HEK293T (cell line): ENCODE measurements around the gene RAPGEF4.

Source experiments
- BHLHE40 ChIP-seq: fragments of 450-650 bp; IDR thresholded peaks from 2 replicates; pipeline ENCODE4 v1.6.1; 2016; ENCODE audit warnings: mild to moderate bottlenecking, moderate library complexity, borderline replicate concordance
- CTBP1 ChIP-seq: fragments of 450-650 bp; IDR thresholded peaks from 2 replicates; pipeline ENCODE4 v1.6.1; 2016; ENCODE audit warnings: borderline replicate concordance
- ELF4 ChIP-seq: fragments of 450-650 bp; IDR thresholded peaks from 2 replicates; pipeline ENCODE4 v1.6.1; 2017; ENCODE audit warnings: antibody characterized with exemption
- FOXA1 ChIP-seq: fragments of 450-650 bp; IDR thresholded peaks from 2 replicates; pipeline ENCODE4 v1.6.1; 2016; ENCODE audit warnings: mild to moderate bottlenecking
- FOXK2 ChIP-seq: fragments of 450-650 bp; IDR thresholded peaks from 2 replicates; pipeline ENCODE4 v1.6.1; 2016; ENCODE audit warnings: mild to moderate bottlenecking
- FOXM1 ChIP-seq: fragments of 450-650 bp; IDR thresholded peaks from 2 replicates; pipeline ENCODE4 v1.6.1; 2017; ENCODE audit warnings: mild to moderate bottlenecking, borderline replicate concordance
- HDGF ChIP-seq: fragments of 450-650 bp; IDR thresholded peaks from 2 replicates; pipeline ENCODE4 v1.6.1; 2017; ENCODE audit warnings: antibody characterized with exemption, borderline replicate concordance
- NFRKB ChIP-seq: fragments of 450-650 bp; IDR thresholded peaks from 2 replicates; pipeline ENCODE4 v1.6.1; 2016; ENCODE audit warnings: mild to moderate bottlenecking, moderate library complexity
- SP1 ChIP-seq: fragments of 450-650 bp; IDR thresholded peaks from 2 replicates; pipeline ENCODE4 v1.6.1; 2017
- TARDBP ChIP-seq: fragments of 450-650 bp; IDR thresholded peaks from 2 replicates; pipeline ENCODE4 v1.6.1; 2016
- ZNF384 ChIP-seq: fragments of 450-650 bp; IDR thresholded peaks from 2 replicates; pipeline ENCODE4 v1.6.1; 2016
- TF ChIP-seq, protein P1 (sequence below): fragments of 450-650 bp; IDR thresholded peaks from 2 replicates; pipeline ENCODE4 v1.6.1; 2016

DNA sequence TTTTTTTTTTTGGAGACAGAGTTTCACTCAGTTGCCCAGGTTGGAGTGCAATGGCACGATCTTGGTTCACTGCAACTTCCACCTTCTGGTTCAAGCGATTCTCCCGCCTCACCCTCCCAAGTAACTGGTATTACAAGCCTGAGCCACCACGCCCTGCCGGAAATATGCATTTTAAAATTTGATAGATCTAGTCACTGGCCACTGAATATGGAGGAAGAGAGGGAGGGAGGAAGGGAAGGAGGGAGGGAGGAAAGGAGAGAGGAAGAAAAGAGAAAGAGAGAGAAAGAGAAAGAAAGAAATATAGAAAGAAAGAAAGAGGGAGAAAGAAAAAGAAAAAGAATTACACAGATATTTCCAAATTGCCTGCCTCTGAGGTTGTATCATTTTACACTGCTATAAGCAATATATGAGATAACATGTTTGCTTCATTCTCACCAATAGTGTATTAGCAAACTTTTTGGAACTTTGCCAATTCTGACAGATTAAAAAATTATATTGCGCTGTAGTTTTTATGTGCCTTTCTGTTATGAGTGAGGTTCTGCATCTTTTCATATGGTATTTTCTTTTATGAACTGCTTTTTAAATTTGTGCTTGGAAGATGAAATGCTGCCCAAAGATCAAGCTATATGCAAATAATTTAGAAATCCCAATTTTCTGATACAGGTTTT, 178.8 kb downstream of the RAPGEF4 start:
- TF ChIP-seq ZNF384 (no peak), SP1 (no peak), TARDBP (no peak), FOXK2 (no peak), ELF4 (no peak), BHLHE40 (no peak), NFRKB (no peak), CTBP1 (no peak), HDGF (no peak), FOXA1 (no peak), FOXM1 (no peak)
- TF ChIP-seq, protein P1, sequence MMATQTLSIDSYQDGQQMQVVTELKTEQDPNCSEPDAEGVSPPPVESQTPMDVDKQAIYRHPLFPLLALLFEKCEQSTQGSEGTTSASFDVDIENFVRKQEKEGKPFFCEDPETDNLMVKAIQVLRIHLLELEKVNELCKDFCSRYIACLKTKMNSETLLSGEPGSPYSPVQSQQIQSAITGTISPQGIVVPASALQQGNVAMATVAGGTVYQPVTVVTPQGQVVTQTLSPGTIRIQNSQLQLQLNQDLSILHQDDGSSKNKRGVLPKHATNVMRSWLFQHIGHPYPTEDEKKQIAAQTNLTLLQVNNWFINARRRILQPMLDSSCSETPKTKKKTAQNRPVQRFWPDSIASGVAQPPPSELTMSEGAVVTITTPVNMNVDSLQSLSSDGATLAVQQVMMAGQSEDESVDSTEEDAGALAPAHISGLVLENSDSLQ = no peak
